Bronchial epithelial cell (primary cell): ENCODE results near the gene INPP4B. TPM values are rescaled to one million over a fixed set of nuclear protein-coding genes. Genes with fewer than 3 reads are reported as not detected.
A peak's percentile ranks its signal among the peaks of the same experiment; 100 is the strongest.

Experiments used
- DNase-seq: peaks from one replicate; pipeline ENCODE4 v3.0.0-alpha.2; 2010; ENCODE audit warnings: low read depth
- FAIRE-seq: peaks from 2 replicates; lab custom pipeline; 2011; peaks lifted over from hg19 to GRCh38; lab: Jason Lieb, UNC
- H3K27me3 ChIP-seq: 2 replicates; pipeline ENCODE4 v1.5.1; 2011; ENCODE audit warnings: low read length; ENCODE audit not compliant: control insufficient read depth, insufficient read depth
- H3K36me3 ChIP-seq: 2 replicates; pipeline ENCODE4 v1.5.1; 2011; ENCODE audit warnings: low read length; ENCODE audit not compliant: control insufficient read depth, insufficient read depth
- H3K4me3 ChIP-seq: 2 replicates; pipeline ENCODE4 v1.5.1; 2011; ENCODE audit warnings: mild to moderate bottlenecking, low read depth, low read length, control low read depth
- CTCF ChIP-seq: IDR thresholded peaks from 2 replicates; pipeline ENCODE4 v1.5.1; 2011; ENCODE audit warnings: mild to moderate bottlenecking, moderate library complexity, low read length, control low read depth, inconsistent platforms; ENCODE audit not compliant: insufficient read depth, severe bottlenecking
- total RNA-seq: library from RNA; depleted of rRNA; stranded (reverse); fragments of >200 nt; gene quantifications from 2 replicates; pipeline ENCODE4 v1.2.1, GENCODE V29; 2014

Gene INPP4B
- total RNA-seq, 1 donor from 2014 or later = 74.8 TPM

GRCh38 chr4:142563682-142564291, 282.3 kb downstream of the INPP4B start:
- DNase-seq = peak; percentile 79
- FAIRE-seq = no peak
- Histone ChIP-seq H3K27me3 (no peaks in the 10 kb centered on the region), H3K4me3 (no peak overlapping the region), H3K36me3 (no peaks in the 10 kb centered on the region)
- TF ChIP-seq CTCF = no peak

- no peak for FAIRE-seq
- no peak for DNase-seq
- Histone ChIP-seq H3K4me3 (no peak overlapping the region), H3K27me3 (no peaks in the 10 kb centered on the region), H3K36me3 (no peaks in the 10 kb centered on the region)
- no peak for TF ChIP-seq CTCF
Observed at GRCh38 chr4:142559986-142560385, 286.1 kb downstream of the INPP4B start.

- H3K4me3 ChIP-seq = no peak overlapping the region
- DNase-seq (no peak), FAIRE-seq (no peak)
- no peak for TF ChIP-seq CTCF
- H3K36me3 ChIP-seq = no peaks in the 10 kb centered on the region
- H3K27me3 ChIP-seq = no peaks in the 10 kb centered on the region
Observed at GRCh38 chr4:142558851-142559250, 287.2 kb downstream of the INPP4B start.

- no peak for FAIRE-seq
- DNase-seq = no peak
- no peak for TF ChIP-seq CTCF
- no peaks in the 10 kb centered on the region for H3K27me3 ChIP-seq
- no peak overlapping the region for H3K4me3 ChIP-seq
- no peaks in the 10 kb centered on the region for H3K36me3 ChIP-seq
Observed at GRCh38 chr4:142557239-142557801, 288.8 kb downstream of the INPP4B start.

GRCh38 chr4:142556570-142557238, 289.4 kb downstream of the INPP4B start:
- TF ChIP-seq CTCF = no peak
- FAIRE-seq = no peak
- no peaks in the 10 kb centered on the region for H3K27me3 ChIP-seq
- no peaks in the 10 kb centered on the region for H3K36me3 ChIP-seq
- no peak for DNase-seq
- no peak overlapping the region for H3K4me3 ChIP-seq
